HG03460 (cell line): ENCODE measurements around the gene IRF2.

Experiments used
- ATAC-seq: cut with Tn5 transposase; IDR thresholded peaks from one replicate; pipeline ENCODE4 v1.9.1; 2021; ENCODE audit not compliant: unreplicated experiment

IRF2 gene

GRCh38 chr4:184433258-184433892, 41.0 kb downstream of the IRF2 start:
- ATAC-seq: no peak

GRCh38 chr4:184432127-184432922, 42.0 kb downstream of the IRF2 start:
- no peak for ATAC-seq

GRCh38 chr4:184430163-184430562, 44.2 kb downstream of the IRF2 start:
- no peak for ATAC-seq

- ATAC-seq: no peak
Observed at GRCh38 chr4:184428787-184429186, 45.6 kb downstream of the IRF2 start.

GRCh38 chr4:184427687-184428086, 46.7 kb downstream of the IRF2 start:
- no peak for ATAC-seq

GRCh38 chr4:184427093-184427492, 47.3 kb downstream of the IRF2 start:
- no peak for ATAC-seq

- no peak for ATAC-seq
Observed at GRCh38 chr4:184424993-184425758, 49.2 kb downstream of the IRF2 start.

GRCh38 chr4:184424279-184424678, 50.1 kb downstream of the IRF2 start:
- no peak for ATAC-seq

GRCh38 chr4:184423003-184423686, 51.2 kb downstream of the IRF2 start:
- no peak for ATAC-seq

- ATAC-seq: no peak
Observed at GRCh38 chr4:184422378-184422777, 52.0 kb downstream of the IRF2 start.

- no peak for ATAC-seq
Observed at GRCh38 chr4:184421533-184422155, 52.7 kb downstream of the IRF2 start.

- peak; percentile 44 for ATAC-seq
Observed at GRCh38 chr4:184420881-184421416, 53.4 kb downstream of the IRF2 start.

GRCh38 chr4:184420402-184420801, 53.9 kb downstream of the IRF2 start:
- ATAC-seq: no peak

- no peak for ATAC-seq
Observed at GRCh38 chr4:184419976-184420375, 54.4 kb downstream of the IRF2 start.

- peak; percentile 53 for ATAC-seq
Observed at GRCh38 chr4:184417802-184418511, 56.4 kb downstream of the IRF2 start.

- peak; percentile 53 for ATAC-seq
Observed at GRCh38 chr4:184416913-184417734, 57.2 kb downstream of the IRF2 start.

- ATAC-seq: no peak
Observed at GRCh38 chr4:184415071-184415470, 59.3 kb downstream of the IRF2 start.

GRCh38 chr4:184413261-184414046, 60.9 kb downstream of the IRF2 start:
- no peak for ATAC-seq
